H9 (cell line): Measurements from ENCODE around the gene DSE. TPM values are rescaled to one million over a fixed set of nuclear protein-coding genes. Genes with fewer than 3 reads are reported as not detected.

Experiments used
- DNase-seq: peaks from one replicate; pipeline ENCODE4 v3.0.0-alpha.2; 2017
- H2AFZ ChIP-seq: one replicate; pipeline ENCODE4 v1.6.1; 2013; ENCODE audit warnings: mild to moderate bottlenecking, low read length, control low read depth, moderate library complexity
- H2AK5ac ChIP-seq: 2 replicates; pipeline ENCODE4 v1.6.1; 2013; ENCODE audit warnings: low read length, control low read depth, mixed read lengths; ENCODE audit not compliant: insufficient read length
- H2BK120ac ChIP-seq: one replicate; pipeline ENCODE4 v1.6.1; 2013; ENCODE audit warnings: low read depth, mild to moderate bottlenecking, low read length, control low read depth, inconsistent platforms; ENCODE audit not compliant: poor library complexity, severe bottlenecking
- H2BK12ac ChIP-seq: 2 replicates; pipeline ENCODE4 v1.6.1; 2013; ENCODE audit warnings: low read length, control low read depth, mixed read lengths, low read depth; ENCODE audit not compliant: insufficient read length
- H2BK15ac ChIP-seq: 2 replicates; pipeline ENCODE4 v1.6.1; 2013; ENCODE audit warnings: low read depth, low read length, control low read depth
- H2BK20ac ChIP-seq: one replicate; pipeline ENCODE4 v1.6.1; 2013; ENCODE audit warnings: low read depth, mild to moderate bottlenecking, low read length, control low read depth, inconsistent platforms; ENCODE audit not compliant: poor library complexity, severe bottlenecking
- H2BK5ac ChIP-seq: 2 replicates; pipeline ENCODE4 v1.6.1; 2013; ENCODE audit warnings: low read length, control low read depth, mixed read lengths; ENCODE audit not compliant: insufficient read length
- H3K14ac ChIP-seq: 2 replicates; pipeline ENCODE4 v1.6.1; 2013; ENCODE audit warnings: low read length, control low read depth; ENCODE audit not compliant: insufficient read depth
- H3K18ac ChIP-seq: 2 replicates; pipeline ENCODE4 v1.6.1; 2013; ENCODE audit warnings: low read depth, mild to moderate bottlenecking, mixed read lengths, low read length, control low read depth; ENCODE audit not compliant: insufficient read length
- H3K23ac ChIP-seq: 2 replicates; pipeline ENCODE4 v1.6.1; 2013; ENCODE audit warnings: low read length, control low read depth, mixed read lengths, low read depth; ENCODE audit not compliant: insufficient read length
- H3K23me2 ChIP-seq: 2 replicates; pipeline ENCODE4 v1.6.1; 2013; ENCODE audit warnings: low read depth, mild to moderate bottlenecking, mixed read lengths, low read length, control low read depth; ENCODE audit not compliant: insufficient read length, poor library complexity, severe bottlenecking
- H3K27ac ChIP-seq: 2 replicates; pipeline ENCODE4 v1.5.1; 2013; ENCODE audit warnings: low read length, control low read depth, mixed read lengths, low read depth; ENCODE audit not compliant: insufficient read length
- H3K27me3 ChIP-seq: 2 replicates; pipeline ENCODE4 v1.6.1; 2013; ENCODE audit warnings: low read length, control low read depth, inconsistent platforms; ENCODE audit not compliant: insufficient read depth
- H3K4ac ChIP-seq: 2 replicates; pipeline ENCODE4 v1.6.1; 2013; ENCODE audit warnings: low read depth, mild to moderate bottlenecking, control low read depth, inconsistent platforms, low read length, moderate library complexity
- H3K4me1 ChIP-seq: 2 replicates; pipeline ENCODE4 v1.6.1; 2013; ENCODE audit warnings: low read length, control low read depth, inconsistent platforms; ENCODE audit not compliant: insufficient read depth
- H3K4me2 ChIP-seq: 2 replicates; pipeline ENCODE4 v1.6.1; 2013; ENCODE audit warnings: low read length, control low read depth, mixed read lengths; ENCODE audit not compliant: insufficient read length, insufficient read depth
- H3K56ac ChIP-seq: 2 replicates; pipeline ENCODE4 v1.6.1; 2013; ENCODE audit warnings: low read depth, mild to moderate bottlenecking, mixed read lengths, low read length, control low read depth; ENCODE audit not compliant: insufficient read length
- H3K79me1 ChIP-seq: 2 replicates; pipeline ENCODE4 v1.6.1; 2013; ENCODE audit warnings: low read depth, mild to moderate bottlenecking, moderate library complexity, low read length, control low read depth, inconsistent platforms; ENCODE audit not compliant: insufficient read depth, poor library complexity, severe bottlenecking
- H3K79me2 ChIP-seq: 2 replicates; pipeline ENCODE4 v1.6.1; 2013; ENCODE audit warnings: low read length, control low read depth, inconsistent platforms; ENCODE audit not compliant: insufficient read depth
- H3K9ac ChIP-seq: 2 replicates; pipeline ENCODE4 v1.6.1; 2013; ENCODE audit warnings: low read length, control low read depth, mixed read lengths; ENCODE audit not compliant: insufficient read length; ENCODE audit errors: extremely low read depth
- H3K9me3 ChIP-seq: one replicate; pipeline ENCODE4 v1.6.1; 2013; ENCODE audit warnings: low read depth, low read length, inconsistent platforms; ENCODE audit not compliant: control insufficient read depth
- H3T11ph ChIP-seq: one replicate; pipeline ENCODE4 v1.6.1; 2013; ENCODE audit warnings: mild to moderate bottlenecking, low read length, control low read depth, inconsistent platforms
- H4K20me1 ChIP-seq: one replicate; pipeline ENCODE4 v1.6.1; 2013; ENCODE audit not compliant: control insufficient read depth, insufficient read length, insufficient read depth
- H4K5ac ChIP-seq: 2 replicates; pipeline ENCODE4 v1.6.1; 2013; ENCODE audit warnings: low read depth, mild to moderate bottlenecking, mixed read lengths, low read length, control low read depth; ENCODE audit not compliant: insufficient read length
- H4K8ac ChIP-seq: replicated peaks from 2 replicates; pipeline ENCODE4 v1.6.1; 2013; ENCODE audit warnings: low read length, control low read depth, mixed read lengths, low read depth; ENCODE audit not compliant: insufficient read length
- H4K91ac ChIP-seq: 2 replicates; pipeline ENCODE4 v1.6.1; 2013; ENCODE audit warnings: low read depth, mild to moderate bottlenecking, moderate library complexity, mixed read lengths, low read length, control low read depth; ENCODE audit not compliant: insufficient read length
- H3K27ac Mint-ChIP-seq, 3 experiments: 2 replicates in 2 of 3; 3 replicates in 1 of 3; pipeline ENCODE4 v1.8.0; 2020 to 2021; ENCODE audit warnings: mixed read lengths in 3 of 3, mild to moderate bottlenecking in 1 of 3, moderate library complexity in 1 of 3
- H3K27me3 Mint-ChIP-seq: 2 replicates; pipeline ENCODE4 v1.8.0; 2021; ENCODE audit warnings: low read depth, mild to moderate bottlenecking, moderate library complexity, mixed read lengths
- H3K36me3 Mint-ChIP-seq, 3 experiments: 2 replicates in 2 of 3; 3 replicates in 1 of 3; pipeline ENCODE4 v1.8.0; 2020 to 2021; ENCODE audit warnings: low read depth in 3 of 3, mixed read lengths in 3 of 3; ENCODE audit not compliant: insufficient read depth in 1 of 3
- H3K4me1 Mint-ChIP-seq, 2 experiments: 2 replicates each; pipeline ENCODE4 v1.8.0; 2020; ENCODE audit warnings: mixed read lengths in 2 of 2
- H3K4me3 Mint-ChIP-seq, 2 experiments: 2 replicates in 1 of 2; 3 replicates in 1 of 2; pipeline ENCODE4 v1.8.0; 2020 to 2021; ENCODE audit warnings: mild to moderate bottlenecking in 2 of 2, mixed read lengths in 2 of 2, moderate library complexity in 1 of 2
- H3K9me3 Mint-ChIP-seq, 2 experiments: 2 replicates in 1 of 2; 3 replicates in 1 of 2; pipeline ENCODE4 v1.8.0; 2020; ENCODE audit warnings: mild to moderate bottlenecking in 2 of 2, mixed read lengths in 2 of 2, moderate library complexity in 1 of 2
- WGBS: extraction: QIAGEN DNeasy Blood & Tissue Kit; methylation state at CpG from one replicate; pipeline ENCODE4 v1.1.7; 2013; ENCODE audit warnings: missing lambda C conversion rate, low lambda C conversion rate, mixed read lengths; ENCODE audit not compliant: insufficient read length; ENCODE audit errors: extremely low coverage; 5-methylcytosine and 5-hydroxymethylcytosine counted together
- total RNA-seq: library from RNA; stranded (reverse); gene quantifications from 2 replicates; pipeline ENCODE4 v1.2.1, GENCODE V29; 2021
- TF ChIP-seq, protein P1 (sequence below): fragments of 200-600 bp; sonication (generic); conservative IDR thresholded peaks from 3 replicates; pipeline ENCODE4 v1.8.0; 2021; ENCODE audit warnings: antibody characterized with exemption, mild to moderate bottlenecking

The DSE gene
- total RNA-seq, 1 experiment from 2014 or later = 45.6 TPM

- Mint-ChIP-seq H3K4me1 (peaks cover 14 to 20% of the 10 kb centered on the region in 2 experiments), H3K9me3 (no peaks in the 10 kb centered on the region), H3K27ac (no peak overlapping the region), H3K36me3 (no peaks in the 10 kb centered on the region), H3K4me3 (no peak overlapping the region), H3K27me3 (peaks cover 63% of the 10 kb centered on the region)
- H3K56ac ChIP-seq = no peak overlapping the region
- H3K18ac ChIP-seq = no peak overlapping the region
- TF ChIP-seq, protein P1, sequence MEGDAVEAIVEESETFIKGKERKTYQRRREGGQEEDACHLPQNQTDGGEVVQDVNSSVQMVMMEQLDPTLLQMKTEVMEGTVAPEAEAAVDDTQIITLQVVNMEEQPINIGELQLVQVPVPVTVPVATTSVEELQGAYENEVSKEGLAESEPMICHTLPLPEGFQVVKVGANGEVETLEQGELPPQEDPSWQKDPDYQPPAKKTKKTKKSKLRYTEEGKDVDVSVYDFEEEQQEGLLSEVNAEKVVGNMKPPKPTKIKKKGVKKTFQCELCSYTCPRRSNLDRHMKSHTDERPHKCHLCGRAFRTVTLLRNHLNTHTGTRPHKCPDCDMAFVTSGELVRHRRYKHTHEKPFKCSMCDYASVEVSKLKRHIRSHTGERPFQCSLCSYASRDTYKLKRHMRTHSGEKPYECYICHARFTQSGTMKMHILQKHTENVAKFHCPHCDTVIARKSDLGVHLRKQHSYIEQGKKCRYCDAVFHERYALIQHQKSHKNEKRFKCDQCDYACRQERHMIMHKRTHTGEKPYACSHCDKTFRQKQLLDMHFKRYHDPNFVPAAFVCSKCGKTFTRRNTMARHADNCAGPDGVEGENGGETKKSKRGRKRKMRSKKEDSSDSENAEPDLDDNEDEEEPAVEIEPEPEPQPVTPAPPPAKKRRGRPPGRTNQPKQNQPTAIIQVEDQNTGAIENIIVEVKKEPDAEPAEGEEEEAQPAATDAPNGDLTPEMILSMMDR = no peak
- H3K79me2 ChIP-seq = no peaks in the 10 kb centered on the region
- no peak overlapping the region for H2AK5ac ChIP-seq
- WGBS = no CpG with 5 or more reads among the region's 4 CpGs
- H3K27me3 ChIP-seq = peaks cover 7% of the 10 kb centered on the region; the same call in 1 of the 2 replicates
- H3K4ac ChIP-seq = no peak overlapping the region
- peaks cover 2% of the 10 kb centered on the region; the same call in 1 of the 2 replicates for H3K4me1 ChIP-seq
- no peak overlapping the region for H2BK12ac ChIP-seq
- H2BK15ac ChIP-seq = no peak overlapping the region
- no peaks in the 10 kb centered on the region for H3K9me3 ChIP-seq
- H3K14ac ChIP-seq = no peak overlapping the region
- no peak overlapping the region for H2BK5ac ChIP-seq
- H4K8ac ChIP-seq = no peak overlapping the region
- no peak overlapping the region for H2AFZ ChIP-seq
- no peak for DNase-seq
- no peak overlapping the region for H4K5ac ChIP-seq
- no peak overlapping the region for H3K27ac ChIP-seq
- H3K23me2 ChIP-seq = peaks cover 6% of the 10 kb centered on the region
- no peak overlapping the region for H3K4me2 ChIP-seq
- no peak overlapping the region for H2BK20ac ChIP-seq
- H3K23ac ChIP-seq = no peak overlapping the region
- no peaks in the 10 kb centered on the region for H4K20me1 ChIP-seq
- no peak overlapping the region for H2BK120ac ChIP-seq
- H3K9ac ChIP-seq = no peak overlapping the region
- no peak overlapping the region for H3T11ph ChIP-seq
- H4K91ac ChIP-seq = no peak overlapping the region
- H3K79me1 ChIP-seq = no peaks in the 10 kb centered on the region
These were observed 89.2 kb downstream of the DSE start for GRCh38 chr6:116459927-116460326.
